WI38 (cell line): ENCODE results near the gene ADCYAP1.

Experiments used
- H3K4me3 ChIP-seq: 2 replicates; pipeline ENCODE4 v1.5.1; 2011; ENCODE audit warnings: low read depth, mild to moderate bottlenecking, control low read depth, low read length
- CTCF ChIP-seq: IDR thresholded peaks from 2 replicates; pipeline ENCODE4 v1.5.1; 2012; ENCODE audit warnings: low read depth, mild to moderate bottlenecking, control low read depth, low read length

ADCYAP1 gene

DNA sequence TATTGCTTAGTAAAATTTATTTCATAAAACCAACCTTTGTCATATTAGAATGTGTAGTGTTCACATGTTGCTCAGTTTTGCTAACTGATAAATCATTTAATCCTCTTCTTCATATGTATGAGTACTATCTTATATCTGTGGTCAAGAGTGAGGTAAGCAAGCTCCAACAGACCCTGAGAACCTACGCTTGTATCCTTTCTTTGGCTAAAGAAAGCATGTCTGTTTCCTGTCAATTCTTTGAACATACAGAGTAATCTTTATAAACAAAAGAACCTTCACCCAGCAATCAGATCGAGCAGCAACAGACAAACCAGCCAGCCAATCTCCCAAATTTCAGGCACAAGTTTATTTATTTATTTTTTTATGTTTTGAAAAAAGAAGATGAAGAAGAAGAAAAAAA, 6.4 kb downstream of the ADCYAP1 start:
- no peak overlapping the region for H3K4me3 ChIP-seq

DNA sequence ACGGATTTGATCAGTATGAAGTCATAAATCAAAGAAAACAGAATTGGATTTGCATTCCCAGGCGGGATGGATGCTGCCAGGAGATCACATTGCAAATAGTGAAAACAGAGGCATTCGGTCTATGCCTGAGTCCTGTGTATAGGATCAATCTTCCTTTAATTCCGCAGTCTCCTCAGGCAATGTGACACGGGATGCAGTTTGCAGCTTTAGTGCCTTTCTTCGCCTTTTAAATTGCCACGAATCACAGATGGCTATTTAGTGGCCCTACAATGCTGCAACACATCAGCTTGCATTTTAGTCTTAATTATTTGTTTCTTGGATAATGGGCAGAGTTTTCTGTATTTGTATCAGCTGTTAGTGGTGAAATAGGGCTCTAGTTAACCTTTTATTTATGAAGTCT, 6.8 kb downstream of the ADCYAP1 start:
- TF ChIP-seq CTCF, result no peak
- no peak overlapping the region for H3K4me3 ChIP-seq

More for the DNA sequence above, 6.4 kb downstream of the ADCYAP1 start:
- TF ChIP-seq CTCF, result no peak

GRCh38 chr18:916562-916961, 11.9 kb downstream of the ADCYAP1 start:
- TF ChIP-seq CTCF, result no peak
- H3K4me3 ChIP-seq, result no peak overlapping the region

DNA sequence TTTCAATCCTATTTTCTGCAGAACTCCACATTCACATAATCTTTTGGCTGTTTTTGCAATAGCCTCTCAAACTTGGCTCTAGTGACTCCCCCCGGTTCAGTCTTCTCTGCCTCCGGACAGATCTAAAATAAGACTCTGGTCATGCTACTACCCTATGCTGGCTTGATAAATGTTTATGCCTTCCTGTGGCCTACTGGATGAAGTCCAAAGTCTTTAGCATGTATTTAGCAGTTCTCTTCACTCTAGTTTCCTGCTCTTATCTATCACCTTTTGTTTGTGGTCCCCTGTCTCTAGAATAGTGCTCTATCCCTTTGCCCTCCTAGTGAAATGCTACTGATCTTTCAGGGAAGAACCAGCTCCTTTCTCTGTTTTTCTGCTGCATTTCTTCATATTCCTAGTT, 14.4 kb downstream of the ADCYAP1 start:
- TF ChIP-seq CTCF, result no peak
- no peak overlapping the region for H3K4me3 ChIP-seq

DNA sequence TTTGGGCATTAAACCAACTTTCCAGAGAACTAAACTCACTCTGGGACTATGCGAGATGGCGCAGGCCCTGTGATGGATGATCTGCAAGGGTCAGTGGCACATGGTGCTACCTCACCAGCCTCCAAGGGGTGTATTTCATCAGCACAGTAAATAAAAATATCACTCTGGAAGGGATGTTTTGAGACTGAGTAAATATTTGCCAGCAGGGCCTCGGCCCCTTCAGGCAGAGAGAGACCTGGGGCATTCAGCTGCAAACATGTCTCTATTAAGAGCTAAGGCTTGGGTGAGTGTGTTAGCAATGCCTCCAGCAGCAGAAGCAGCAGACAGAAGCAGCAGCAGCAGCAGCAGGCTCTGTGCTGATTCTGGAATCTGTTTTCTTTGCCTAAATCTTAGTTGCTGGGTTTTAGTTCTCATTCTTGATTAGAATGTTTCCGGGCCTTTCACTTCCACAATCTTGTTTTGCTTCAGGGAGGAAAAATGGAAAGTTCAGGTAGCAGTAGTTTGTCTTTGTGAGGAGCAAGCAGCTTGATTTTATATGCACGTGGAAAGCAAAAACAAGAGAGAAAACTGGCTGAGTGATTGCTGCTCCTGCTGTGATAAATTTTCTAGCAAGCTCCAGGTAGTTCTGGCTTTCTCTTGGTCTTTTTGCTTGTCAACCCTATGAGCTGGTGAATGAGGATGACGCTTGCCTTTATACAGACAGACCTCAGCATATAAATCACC, 18.6 kb downstream of the ADCYAP1 start:
- TF ChIP-seq CTCF, result no peak
- no peak overlapping the region for H3K4me3 ChIP-seq

DNA sequence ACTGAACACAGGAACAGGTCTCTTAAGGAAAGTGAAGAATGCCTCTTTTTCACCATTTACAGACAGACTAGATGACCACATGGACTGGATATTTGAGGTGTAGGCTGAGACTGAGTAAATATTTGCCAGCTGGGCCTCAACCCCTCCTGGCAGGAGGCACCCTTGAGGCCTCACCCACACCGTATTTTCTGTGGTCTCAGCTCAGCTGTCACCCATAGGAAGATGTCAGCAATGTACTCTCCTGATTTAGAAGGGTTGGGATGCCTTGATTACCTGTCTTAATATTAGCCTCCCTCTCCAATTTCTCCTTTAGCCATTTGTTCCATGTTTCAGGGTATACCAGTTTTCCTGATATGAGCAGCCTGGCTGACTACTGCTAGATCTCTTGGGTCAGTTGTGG, 20.3 kb downstream of the ADCYAP1 start:
- H3K4me3 ChIP-seq, result no peak overlapping the region
- no peak for TF ChIP-seq CTCF

DNA sequence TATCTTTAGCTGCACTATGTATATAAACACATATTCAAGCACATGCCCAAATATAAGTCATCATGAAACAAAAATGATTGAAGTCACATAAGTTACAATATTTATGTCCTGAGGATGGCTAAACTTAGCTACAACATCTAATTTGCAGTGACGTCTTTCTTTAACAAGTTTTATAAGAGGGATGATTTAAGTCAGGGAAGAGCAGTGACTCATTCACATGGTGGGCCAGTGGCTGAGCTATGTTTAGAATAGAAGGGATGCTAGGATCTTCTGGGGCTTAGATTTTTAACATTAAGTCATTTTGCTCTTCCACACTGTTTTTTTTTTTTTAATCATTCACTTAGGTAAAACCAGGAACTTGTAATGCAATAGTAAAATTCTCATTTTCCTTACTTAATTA, 22.3 kb downstream of the ADCYAP1 start:
- no peak for TF ChIP-seq CTCF

More for the DNA sequence above, 22.3 kb downstream of the ADCYAP1 start:
- H3K4me3 ChIP-seq, result no peak overlapping the region
